CD4-positive, alpha-beta T cell (primary cell): ENCODE measurements around the gene AGK. TPM values are rescaled to one million over a fixed set of nuclear protein-coding genes. Genes with fewer than 3 reads are reported as not detected.

Experiments used
- ATAC-seq: fragments of 200-7000 bp; cut with Tn5 transposase; one replicate; pipeline ENCODE4 v1.10.0; 2022; ENCODE audit warnings: mild to moderate bottlenecking; ENCODE audit not compliant: poor library complexity
- CTCF ChIA-PET: fragments of 350-600 bp; sonication (Branson Sonifier 250); formaldehyde crosslinking; loops from one replicate; lab custom pipeline; 2021; ENCODE audit warnings: antibody characterized with exemption, inconsistent platforms; lab: Charles Lee
- POLR2A ChIA-PET: fragments of 350-600 bp; sonication (Branson Sonifier 250); formaldehyde crosslinking; loops from one replicate; lab custom pipeline; 2021; ENCODE audit warnings: antibody characterized with exemption, inconsistent platforms; lab: Charles Lee
- DNase-seq, 14 experiments: peaks; one replicate each; pipeline ENCODE4 v3.0.0-alpha.2; 2013 to 2020; ENCODE audit warnings: mixed read lengths in 2 of 14
- H3K27ac ChIP-seq, 2 donors: one replicate each; pipeline versions ENCODE4 v1.5.1 to v1.7.0; 2013; ENCODE audit warnings: low read length in 2 of 2, low read depth in 1 of 2, mild to moderate bottlenecking in 1 of 2
- H3K27me3 ChIP-seq, 2 experiments: 1 replicate in 1 of 2; 2 replicates in 1 of 2; pipeline versions ENCODE4 v1.6.1 to v1.7.0; 2013; ENCODE audit warnings: low read length in 2 of 2, control low read depth in 1 of 2, mild to moderate bottlenecking in 1 of 2, moderate library complexity in 1 of 2; ENCODE audit not compliant: insufficient read depth in 2 of 2, control insufficient read depth in 1 of 2
- H3K36me3 ChIP-seq: one replicate; pipeline ENCODE4 v1.6.1; 2013; ENCODE audit warnings: low read length, control low read depth; ENCODE audit not compliant: insufficient read depth
- H3K4me1 ChIP-seq: one replicate; pipeline ENCODE4 v1.6.1; 2013; ENCODE audit warnings: low read length, control low read depth; ENCODE audit not compliant: insufficient read depth
- H3K4me3 ChIP-seq: one replicate; pipeline ENCODE4 v1.5.1; 2013; ENCODE audit warnings: mild to moderate bottlenecking, low read length, moderate library complexity
- H3K9me3 ChIP-seq, 2 experiments: 1 replicate in 1 of 2; 2 replicates in 1 of 2; pipeline versions ENCODE4 v1.6.1 to v1.7.0; 2013; ENCODE audit warnings: low read length in 2 of 2, mild to moderate bottlenecking in 2 of 2, control low read depth in 1 of 2, moderate library complexity in 1 of 2; ENCODE audit not compliant: control insufficient read depth in 1 of 2, insufficient read depth in 1 of 2
- H3K27ac Mint-ChIP-seq: one replicate; pipeline ENCODE4 v1.8.0; 2020; ENCODE audit warnings: mixed read lengths
- H3K27me3 Mint-ChIP-seq: one replicate; pipeline ENCODE4 v1.8.0; 2021; ENCODE audit warnings: mixed read lengths
- H3K36me3 Mint-ChIP-seq: one replicate; pipeline ENCODE4 v1.8.0; 2021; ENCODE audit warnings: low read depth, mixed read lengths
- H3K4me1 Mint-ChIP-seq: one replicate; pipeline ENCODE4 v1.8.0; 2021; ENCODE audit warnings: low read depth, mixed read lengths
- H3K4me3 Mint-ChIP-seq: one replicate; pipeline ENCODE4 v1.8.0; 2020; ENCODE audit warnings: mild to moderate bottlenecking, mixed read lengths
- H3K9me3 Mint-ChIP-seq: one replicate; pipeline ENCODE4 v1.8.0; 2020; ENCODE audit warnings: mixed read lengths
- intact Hi-C, 2 experiments: fragments of 100-400 bp; cut with DNase I in 1 of 2; cut with micrococcal nuclease in 1 of 2; formaldehyde crosslinking; loops; one replicate each; pipeline versions ENCODE4 v1.15.1 to v1.9.0; 2023 to 2025; cut with DNase I, micrococcal nuclease
- total RNA-seq, 174 experiments: library from RNA in 2 of 174; stranded (reverse) in 2 of 174; gene quantifications; one replicate each; pipeline ENCODE4 v1.2.3 and lab custom pipeline; 2021 to 2026
- TF ChIP-seq, protein P1 (sequence below): fragments of 200-600 bp; IDR thresholded peaks from one replicate; pipeline ENCODE4 v1.8.0; 2022; ENCODE audit warnings: antibody characterized with exemption, mild to moderate bottlenecking

AGK gene
- total RNA-seq, 2 experiments from 2014 or later = 18.9 to 20.5 TPM

GRCh38 chr7:141587304-141587703 lies 36.1 kb downstream of the AGK start:
- no peak overlapping the region for H3K27ac Mint-ChIP-seq
- Histone ChIP-seq H3K36me3 (peaks cover 4% of the 10 kb centered on the region), H3K27me3 (no peaks in the 10 kb centered on the region), H3K4me3 (no peak overlapping the region), H3K9me3 (no peaks in the 10 kb centered on the region), H3K27ac (no peak overlapping the region), H3K4me1 (no peaks in the 10 kb centered on the region)
- H3K9me3 Mint-ChIP-seq = no peaks in the 10 kb centered on the region
- TF ChIP-seq, protein P1, sequence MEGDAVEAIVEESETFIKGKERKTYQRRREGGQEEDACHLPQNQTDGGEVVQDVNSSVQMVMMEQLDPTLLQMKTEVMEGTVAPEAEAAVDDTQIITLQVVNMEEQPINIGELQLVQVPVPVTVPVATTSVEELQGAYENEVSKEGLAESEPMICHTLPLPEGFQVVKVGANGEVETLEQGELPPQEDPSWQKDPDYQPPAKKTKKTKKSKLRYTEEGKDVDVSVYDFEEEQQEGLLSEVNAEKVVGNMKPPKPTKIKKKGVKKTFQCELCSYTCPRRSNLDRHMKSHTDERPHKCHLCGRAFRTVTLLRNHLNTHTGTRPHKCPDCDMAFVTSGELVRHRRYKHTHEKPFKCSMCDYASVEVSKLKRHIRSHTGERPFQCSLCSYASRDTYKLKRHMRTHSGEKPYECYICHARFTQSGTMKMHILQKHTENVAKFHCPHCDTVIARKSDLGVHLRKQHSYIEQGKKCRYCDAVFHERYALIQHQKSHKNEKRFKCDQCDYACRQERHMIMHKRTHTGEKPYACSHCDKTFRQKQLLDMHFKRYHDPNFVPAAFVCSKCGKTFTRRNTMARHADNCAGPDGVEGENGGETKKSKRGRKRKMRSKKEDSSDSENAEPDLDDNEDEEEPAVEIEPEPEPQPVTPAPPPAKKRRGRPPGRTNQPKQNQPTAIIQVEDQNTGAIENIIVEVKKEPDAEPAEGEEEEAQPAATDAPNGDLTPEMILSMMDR = no peak
- ChIA-PET POLR2A (no interaction called here), CTCF (no interaction called here)
- H3K27me3 Mint-ChIP-seq = no peaks in the 10 kb centered on the region
- no peaks in the 10 kb centered on the region for H3K4me1 Mint-ChIP-seq
- ATAC-seq = no peak
- peaks cover 75% of the 10 kb centered on the region for H3K36me3 Mint-ChIP-seq
- intact Hi-C loops = no loop called here
- no peak overlapping the region for H3K4me3 Mint-ChIP-seq
- DNase-seq = no peak

GRCh38 chr7:141588912-141589311 lies 37.7 kb downstream of the AGK start:
- Mint-ChIP-seq H3K27ac (no peak overlapping the region), H3K9me3 (no peaks in the 10 kb centered on the region), H3K36me3 (peaks cover 75% of the 10 kb centered on the region), H3K27me3 (no peaks in the 10 kb centered on the region), H3K4me1 (no peaks in the 10 kb centered on the region), H3K4me3 (no peak overlapping the region)
- intact Hi-C loops = no loop called here
- H3K4me3 ChIP-seq = no peak overlapping the region
- ATAC-seq = no peak
- H3K27me3 ChIP-seq = no peaks in the 10 kb centered on the region
- DNase-seq = no peak
- POLR2A ChIA-PET = no interaction called here
- TF ChIP-seq, protein P1 = no peak
- no peak overlapping the region for H3K27ac ChIP-seq
- H3K36me3 ChIP-seq = peaks cover 12% of the 10 kb centered on the region
- CTCF ChIA-PET = no interaction called here
- H3K9me3 ChIP-seq = no peaks in the 10 kb centered on the region
- H3K4me1 ChIP-seq = no peaks in the 10 kb centered on the region

DNA sequence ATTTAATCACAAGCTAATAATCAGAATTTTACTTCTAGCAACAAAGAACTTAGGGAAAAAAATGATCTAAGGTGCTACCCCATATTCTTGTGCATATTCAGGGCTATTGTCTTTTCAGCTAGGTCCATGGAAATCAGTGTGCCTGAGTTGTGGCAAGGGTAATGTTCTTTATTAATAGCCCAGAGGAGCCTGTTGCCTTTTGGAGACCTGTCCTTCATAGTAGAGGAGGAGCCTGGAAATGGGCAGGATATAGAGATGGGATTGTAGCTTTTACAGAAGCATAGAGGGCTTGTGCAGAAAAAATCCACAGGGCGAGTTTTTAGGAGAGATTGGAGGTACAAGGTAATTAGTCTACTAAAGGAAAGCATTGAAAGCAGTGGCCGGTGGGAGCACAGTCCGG lies 38.9 kb downstream of the AGK start:
- no peaks in the 10 kb centered on the region for H3K27me3 Mint-ChIP-seq
- Histone ChIP-seq H3K36me3 (peaks cover 16% of the 10 kb centered on the region), H3K27ac (no peak overlapping the region), H3K4me3 (no peak overlapping the region), H3K9me3 (no peaks in the 10 kb centered on the region), H3K4me1 (no peaks in the 10 kb centered on the region), H3K27me3 (no peaks in the 10 kb centered on the region)
- TF ChIP-seq, protein P1 = no peak
- intact Hi-C loops = no loop called here
- no peak overlapping the region for H3K4me3 Mint-ChIP-seq
- ChIA-PET CTCF (no interaction called here), POLR2A (interaction anchor here (0.6 to 0.7 kb wide), 2 partner anchors 45 to 1226 kb away, joined by 3 read pairs; no protein-coding TSS in a partner anchor)
- no peak overlapping the region for H3K27ac Mint-ChIP-seq
- DNase-seq (no peak), ATAC-seq (no peak)
- H3K9me3 Mint-ChIP-seq = no peaks in the 10 kb centered on the region
- no peaks in the 10 kb centered on the region for H3K4me1 Mint-ChIP-seq
- peaks cover 76% of the 10 kb centered on the region for H3K36me3 Mint-ChIP-seq
